Immature natural killer cell (primary cell): ENCODE results near the gene HCK. TPM values are rescaled to one million over a fixed set of nuclear protein-coding genes. Genes with fewer than 3 reads are reported as not detected.

Experiments
- DNase-seq, 3 donors: peaks; one replicate each; pipeline ENCODE4 v3.0.0; 2022; ENCODE audit warnings: mixed read lengths in 1 of 3
- H3K27ac Mint-ChIP-seq, 6 donors: one replicate each; pipeline ENCODE4 v1.8.0; 2020; ENCODE audit warnings: mixed read lengths in 6 of 6, mild to moderate bottlenecking in 5 of 6, inconsistent platforms in 4 of 6, moderate library complexity in 3 of 6
- H3K27me3 Mint-ChIP-seq, 3 donors: one replicate each; pipeline ENCODE4 v1.8.0; 2020 to 2021; ENCODE audit warnings: low read depth in 3 of 3, mild to moderate bottlenecking in 3 of 3, mixed read lengths in 3 of 3, moderate library complexity in 3 of 3, inconsistent platforms in 1 of 3
- H3K36me3 Mint-ChIP-seq, 3 donors: one replicate each; pipeline ENCODE4 v1.8.0; 2020; ENCODE audit warnings: mixed read lengths in 3 of 3, inconsistent platforms in 2 of 3, mild to moderate bottlenecking in 2 of 3
- H3K4me1 Mint-ChIP-seq, 2 donors: one replicate each; pipeline ENCODE4 v1.8.0; 2020; ENCODE audit warnings: inconsistent platforms in 2 of 2, mild to moderate bottlenecking in 2 of 2, mixed read lengths in 2 of 2, moderate library complexity in 1 of 2
- H3K4me3 Mint-ChIP-seq, 5 donors: one replicate each; pipeline ENCODE4 v1.8.0; 2020; ENCODE audit warnings: mild to moderate bottlenecking in 5 of 5, mixed read lengths in 5 of 5, inconsistent platforms in 3 of 5, moderate library complexity in 3 of 5
- H3K9me3 Mint-ChIP-seq, 6 donors: one replicate each; pipeline ENCODE4 v1.8.0; 2020; ENCODE audit warnings: mild to moderate bottlenecking in 6 of 6, mixed read lengths in 6 of 6, inconsistent platforms in 4 of 6, moderate library complexity in 3 of 6
- polyA plus RNA-seq, 3 donors: library from polyadenylated mRNA; unstranded; fragments of 300-500 nt; fragmentation: Illumina TruSeq; gene quantifications; one replicate each; pipeline ENCODE4 v1.2.3, GENCODE V29; 2021

HCK gene
- polyA plus RNA-seq, 3 donors from 2014 or later, result 1.7 to 8.8 (median 7.3) TPM

DNA sequence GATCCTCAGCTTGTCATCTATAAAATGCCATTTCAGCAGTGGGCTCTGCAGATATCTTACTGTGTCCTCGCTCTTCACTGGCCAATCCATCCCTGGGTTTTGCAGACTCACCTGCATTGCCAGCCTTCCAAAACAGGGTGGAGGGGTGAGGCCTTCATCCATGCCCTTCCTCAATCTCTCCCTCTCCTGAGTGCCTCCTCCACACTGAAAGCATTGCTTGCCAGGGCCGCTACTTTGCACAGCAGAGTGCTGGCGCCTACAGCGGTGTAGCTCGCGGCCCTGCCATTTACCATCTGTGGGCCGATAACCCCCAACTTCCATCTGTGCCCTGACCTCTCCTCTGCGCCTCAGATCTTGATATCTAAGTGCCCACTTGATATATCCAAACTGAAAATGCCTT is 86.9 kb downstream of the HCK start:
- Mint-ChIP-seq H3K27ac (no peak overlapping the region), H3K27me3 (peaks cover 0 to 2% (median 0%) of the 10 kb centered on the region in 3 donors), H3K36me3 (peaks cover 26 to 50% (median 36%) of the 10 kb centered on the region in 3 donors), H3K4me1 (no peaks in the 10 kb centered on the region), H3K4me3 (no peak overlapping the region), H3K9me3 (no peaks in the 10 kb centered on the region)
- DNase-seq, result no peak

- Mint-ChIP-seq H3K27ac (no peak overlapping the region), H3K36me3 (peaks cover 26 to 56% (median 40%) of the 10 kb centered on the region in 3 donors), H3K27me3 (peaks cover 0 to 2% (median 0%) of the 10 kb centered on the region in 3 donors), H3K4me1 (no peaks in the 10 kb centered on the region), H3K4me3 (no peak overlapping the region), H3K9me3 (no peaks in the 10 kb centered on the region)
- no peak for DNase-seq
Measured at GRCh38 chr20:32139947-32140346, 87.9 kb downstream of the HCK start.

DNA sequence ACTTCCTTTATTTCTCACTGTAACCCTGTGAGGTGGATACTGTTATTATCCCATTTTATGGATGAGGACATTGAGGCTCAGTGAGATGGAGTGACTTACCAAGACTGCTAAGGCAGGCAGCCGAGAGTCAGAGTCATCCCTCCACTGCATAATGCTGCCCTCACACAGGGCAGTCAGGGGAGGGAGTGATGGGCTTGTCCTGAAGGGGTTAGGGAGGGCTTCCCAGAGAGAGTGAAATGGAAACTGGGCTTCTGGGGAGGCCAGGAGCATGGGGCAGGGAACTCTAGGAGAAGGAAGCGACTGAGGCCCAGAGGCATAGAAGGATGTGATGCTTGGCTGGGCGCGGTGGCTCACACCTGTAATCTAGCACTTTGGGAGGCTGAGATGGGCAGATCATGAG is 88.6 kb downstream of the HCK start:
- Mint-ChIP-seq H3K27ac (no peak overlapping the region), H3K4me1 (no peaks in the 10 kb centered on the region), H3K27me3 (peaks cover 0 to 2% (median 0%) of the 10 kb centered on the region in 3 donors), H3K9me3 (no peaks in the 10 kb centered on the region), H3K4me3 (no peak overlapping the region), H3K36me3 (peaks cover 28 to 63% (median 44%) of the 10 kb centered on the region in 3 donors)
- no peak for DNase-seq

GRCh38 chr20:32141465-32141980 is 89.5 kb downstream of the HCK start:
- H3K9me3 Mint-ChIP-seq, result no peaks in the 10 kb centered on the region
- no peak for DNase-seq
- no peak overlapping the region for H3K27ac Mint-ChIP-seq
- no peaks in the 10 kb centered on the region for H3K4me1 Mint-ChIP-seq
- peaks cover 35 to 71% (median 52%) of the 10 kb centered on the region in 3 donors for H3K36me3 Mint-ChIP-seq
- H3K27me3 Mint-ChIP-seq, result peaks cover 0 to 2% (median 0%) of the 10 kb centered on the region in 3 donors
- no peak overlapping the region for H3K4me3 Mint-ChIP-seq

DNA sequence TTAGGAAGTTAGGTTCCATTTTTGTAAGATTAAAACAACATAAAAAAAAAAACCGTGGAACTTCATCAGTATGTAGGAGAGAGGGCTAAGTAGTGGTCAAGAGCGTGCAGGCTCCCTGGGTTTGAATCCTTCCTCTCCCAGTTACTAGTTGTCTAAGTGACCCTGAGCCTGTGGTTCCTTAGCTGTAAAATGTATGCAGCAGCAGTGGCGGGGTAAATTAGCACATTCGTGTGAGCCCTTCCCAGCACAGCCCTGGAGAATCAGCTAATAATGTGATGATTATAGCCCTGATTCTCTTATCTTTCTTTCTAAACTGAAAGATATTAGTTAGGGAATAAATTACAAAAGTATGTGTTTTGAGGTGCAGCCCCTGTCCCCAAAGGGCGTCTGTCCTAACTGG is 90.0 kb downstream of the HCK start:
- Mint-ChIP-seq H3K4me3 (no peak overlapping the region), H3K9me3 (no peaks in the 10 kb centered on the region), H3K36me3 (peaks cover 35 to 74% (median 54%) of the 10 kb centered on the region in 3 donors), H3K27me3 (peaks cover 0 to 2% (median 0%) of the 10 kb centered on the region in 3 donors), H3K27ac (no peak overlapping the region), H3K4me1 (no peaks in the 10 kb centered on the region)
- no peak for DNase-seq

GRCh38 chr20:32142991-32143390 is 90.9 kb downstream of the HCK start:
- Mint-ChIP-seq H3K9me3 (no peaks in the 10 kb centered on the region), H3K27me3 (no peaks in the 10 kb centered on the region), H3K4me3 (no peak overlapping the region), H3K27ac (no peak overlapping the region), H3K4me1 (no peaks in the 10 kb centered on the region), H3K36me3 (peaks cover 35 to 70% (median 49%) of the 10 kb centered on the region in 3 donors)
- no peak for DNase-seq

GRCh38 chr20:32144898-32145662 is 93.0 kb downstream of the HCK start:
- Mint-ChIP-seq H3K4me3 (no peak overlapping the region), H3K4me1 (no peaks in the 10 kb centered on the region), H3K36me3 (peaks cover 24 to 57% (median 37%) of the 10 kb centered on the region in 3 donors), H3K9me3 (no peaks in the 10 kb centered on the region), H3K27ac (peak overlapping the region in 1 of 6 donors; percentile 1), H3K27me3 (no peaks in the 10 kb centered on the region)
- no peak for DNase-seq

DNA sequence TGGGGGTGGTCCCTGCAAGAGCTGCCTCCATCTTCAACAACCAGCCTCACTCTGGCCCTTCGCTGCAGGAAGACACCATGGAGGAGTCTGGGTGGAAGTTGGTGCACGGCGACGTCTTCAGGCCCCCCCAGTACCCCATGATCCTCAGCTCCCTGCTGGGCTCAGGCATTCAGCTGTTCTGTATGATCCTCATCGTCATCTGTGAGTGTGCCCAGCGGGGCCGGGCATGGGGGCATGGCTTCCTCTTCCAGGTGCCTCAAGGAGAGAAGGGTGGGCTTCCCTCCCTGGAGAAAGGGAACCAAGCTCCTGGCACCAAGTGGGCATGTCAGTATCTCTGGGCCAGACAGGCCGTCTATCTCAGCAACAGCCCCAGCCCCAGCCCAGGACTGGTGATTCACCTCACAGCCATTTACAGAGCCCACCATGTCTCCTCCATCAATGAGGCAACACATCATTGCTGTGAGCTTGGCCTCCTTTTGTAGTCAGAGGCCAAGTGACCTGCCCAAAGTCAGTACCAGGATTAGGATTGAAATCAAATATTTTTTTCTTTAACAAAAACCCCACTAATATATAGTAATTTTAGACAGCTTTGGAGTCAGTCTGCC is 97.6 kb downstream of the HCK start:
- Mint-ChIP-seq H3K36me3 (peaks cover 21 to 36% (median 24%) of the 10 kb centered on the region in 3 donors), H3K9me3 (no peaks in the 10 kb centered on the region), H3K27me3 (peaks cover 0 to 2% (median 0%) of the 10 kb centered on the region in 3 donors), H3K27ac (peak overlapping the region in 1 of 6 donors; percentile 76), H3K4me1 (peaks cover 2 to 3% of the 10 kb centered on the region in 2 donors), H3K4me3 (no peak overlapping the region)
- DNase-seq, result no peak

DNA sequence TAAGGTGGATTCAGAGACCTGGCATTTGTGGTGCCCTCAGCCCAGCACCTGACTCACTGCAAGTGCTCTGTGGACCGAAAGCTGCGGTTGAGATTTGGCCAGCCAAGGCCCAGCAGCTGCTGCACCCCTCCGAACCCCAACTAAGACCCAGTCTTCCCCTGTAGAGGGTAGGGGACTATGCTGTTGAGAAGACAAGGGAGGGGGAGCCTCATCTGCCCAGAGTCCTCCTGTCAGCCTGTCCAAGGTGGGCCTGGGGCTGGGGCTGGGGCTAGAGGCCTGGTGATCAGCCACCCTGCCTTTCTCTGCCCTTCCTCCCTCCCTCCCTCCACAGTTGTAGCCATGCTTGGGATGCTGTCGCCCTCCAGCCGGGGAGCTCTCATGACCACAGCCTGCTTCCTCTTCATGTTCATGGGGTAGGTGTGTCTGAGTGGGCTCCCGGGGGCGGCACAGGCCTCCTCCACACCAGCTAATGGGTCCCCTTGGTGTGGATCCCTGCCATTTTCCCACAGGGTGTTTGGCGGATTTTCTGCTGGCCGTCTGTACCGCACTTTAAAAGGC is 98.3 kb downstream of the HCK start:
- Mint-ChIP-seq H3K27ac (no peak overlapping the region), H3K4me3 (no peak overlapping the region), H3K4me1 (peaks cover 6 to 10% of the 10 kb centered on the region in 2 donors), H3K36me3 (peaks cover 19 to 36% (median 23%) of the 10 kb centered on the region in 3 donors), H3K27me3 (peaks cover 0 to 2% (median 0%) of the 10 kb centered on the region in 3 donors), H3K9me3 (no peaks in the 10 kb centered on the region)
- DNase-seq, result no peak

Other genes starting within 250 kb of the HCK start
- gene MYLK2, start 232.9 kb upstream of the HCK start, polyA plus RNA-seq, result not detected
- not detected for gene FOXS1, start 206.6 kb upstream of the HCK start, polyA plus RNA-seq
- not detected for gene DUSP15, start 181.7 kb upstream of the HCK start, polyA plus RNA-seq
- gene TTLL9, start 181.6 kb upstream of the HCK start, polyA plus RNA-seq, result under 1 TPM in 1 of 3 donors, not detected in 2; 0.37 TPM
- 10 to 100 TPM; 11.9 to 26.0 (median 18.6) TPM for gene PDRG1, start 100.2 kb upstream of the HCK start, polyA plus RNA-seq
- not detected for gene XKR7, start 84.1 kb upstream of the HCK start, polyA plus RNA-seq
- not detected for gene CCM2L, start 41.8 kb upstream of the HCK start, polyA plus RNA-seq
- 10 to 100 TPM; 22.0 to 42.9 (median 38.5) TPM for gene TM9SF4, start 57.5 kb downstream of the HCK start, polyA plus RNA-seq
- gene PLAGL2, start 155.5 kb downstream of the HCK start, polyA plus RNA-seq, result 1 to 10 TPM; 1.3 to 3.4 (median 1.6) TPM
- 10 to 100 TPM in 2 of 3 donors, 1 to 10 TPM in 1; 7.5 to 15.4 (median 10.6) TPM for gene POFUT1, start 155.6 kb downstream of the HCK start, polyA plus RNA-seq
- 1 to 10 TPM; 1.1 to 3.2 (median 1.4) TPM for gene KIF3B, start 225.4 kb downstream of the HCK start, polyA plus RNA-seq